ENCODE data around the gene STAP1. TPM values are rescaled to one million over a fixed set of nuclear protein-coding genes. Genes with fewer than 3 reads are reported as not detected.

The STAP1 gene
- total and polyA plus RNA-seq, 4 donors, result 0.03 to 0.51 (median 0.29) TPM

- 95% methylated on average over 2 of the region's 2 CpGs for WGBS
- DNase-seq (ENCODE audit: low spot score), result no peak
Measured at GRCh38 chr4:67603310-67604028, 44.9 kb downstream of the STAP1 start.

More at GRCh38 chr4:67603310-67604028, 44.9 kb downstream of the STAP1 start:
- H3K9me3 ChIP-seq (ENCODE audit: control insufficient read depth in 4 of 4, low read length in 3 of 4), result no peaks in the 10 kb centered on the region
- no peak overlapping the region for H3K9ac ChIP-seq (ENCODE audit: low read depth in 1 of 2, low read length in 2 of 2)
- H3K36me3 ChIP-seq (ENCODE audit: control insufficient read depth in 4 of 4, insufficient read depth in 3 of 4, low read depth in 1 of 4, low read length in 3 of 4), result no peaks in the 10 kb centered on the region
- no peaks in the 10 kb centered on the region for H3K27me3 ChIP-seq (ENCODE audit: control insufficient read depth in 4 of 4, insufficient read depth in 4 of 4, low read length in 3 of 4)
- TF ChIP-seq JUND (IDR thresholded peaks at IDR 0.05) (no peak), RAD21 (IDR thresholded peaks at IDR 0.05) (no peak), GABPA (IDR thresholded peaks at IDR 0.05 in 1 of 2, conservative IDR thresholded peaks at IDR 0.05 in 1 of 2) (no peak), FOXA1 (IDR thresholded peaks at IDR 0.05) (no peak), SP1 (IDR thresholded peaks at IDR 0.05) (no peak), MAX (IDR thresholded peaks at IDR 0.05) (no peak), CTCF (IDR thresholded peaks at IDR 0.05; ENCODE audit: low read depth, low read length, missing input control) (no peak), FOXA2 (IDR thresholded peaks at IDR 0.05) (no peak), REST (IDR thresholded peaks at IDR 0.05) (no peak), YY1 (IDR thresholded peaks at IDR 0.05) (no peak), ZBTB33 (IDR thresholded peaks at IDR 0.05) (no peak), NR2F2 (IDR thresholded peaks at IDR 0.05) (no peak), EGR1 (IDR thresholded peaks at IDR 0.05; ENCODE audit: low read depth in 2 of 2) (no peak), RXRA (IDR thresholded peaks at IDR 0.05) (no peak), HNF4G (IDR thresholded peaks at IDR 0.05) (no peak), HNF4A (conservative IDR thresholded peaks at IDR 0.05) (no peak), TAF1 (conservative IDR thresholded peaks at IDR 0.05) (no peak)
- TF ChIP-seq, protein P1, sequence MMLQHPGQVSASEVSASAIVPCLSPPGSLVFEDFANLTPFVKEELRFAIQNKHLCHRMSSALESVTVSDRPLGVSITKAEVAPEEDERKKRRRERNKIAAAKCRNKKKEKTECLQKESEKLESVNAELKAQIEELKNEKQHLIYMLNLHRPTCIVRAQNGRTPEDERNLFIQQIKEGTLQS (IDR thresholded peaks at IDR 0.05), result no peak
- H3K4me3 ChIP-seq (ENCODE audit: low read depth in 1 of 3, low read length in 3 of 3), result no peak overlapping the region
- H3K4me1 ChIP-seq (ENCODE audit: control insufficient read depth in 4 of 4, insufficient read depth in 4 of 4, low read length in 3 of 4), result no peaks in the 10 kb centered on the region
- H3K27ac ChIP-seq (ENCODE audit: low read depth in 1 of 2, low read length in 2 of 2), result no peak overlapping the region
